Epithelial cell of proximal tubule (primary cell): ENCODE measurements around the gene GPR87. TPM values are rescaled to one million over a fixed set of nuclear protein-coding genes. Genes with fewer than 3 reads are reported as not detected.

Source experiments
- DNase-seq: peaks from one replicate; pipeline ENCODE4 v3.0.0-alpha.2; 2011; ENCODE audit warnings: low read depth
- H3K4me3 ChIP-seq: 2 replicates; pipeline ENCODE4 v1.5.1; 2011; ENCODE audit warnings: low read depth, mild to moderate bottlenecking, low read length
- CTCF ChIP-seq: conservative IDR thresholded peaks from 2 replicates; pipeline ENCODE4 v1.5.1; 2012; ENCODE audit warnings: low read depth, mild to moderate bottlenecking, low read length
- total RNA-seq: library from RNA; depleted of rRNA; stranded (reverse); fragments of >200 nt; gene quantifications from 2 replicates; pipeline ENCODE4 v1.2.3, GENCODE V29; 2015

Gene GPR87
- total RNA-seq, 1 donor from 2014 or later: 12.0 TPM

GRCh38 chr3:151296226-151296625 is 20.4 kb downstream of the GPR87 start:
- no peak for TF ChIP-seq CTCF
- no peak overlapping the region for H3K4me3 ChIP-seq
- DNase-seq: no peak

GRCh38 chr3:151293127-151293526 is 23.5 kb downstream of the GPR87 start:
- no peak for DNase-seq
- H3K4me3 ChIP-seq: no peak overlapping the region
- no peak for TF ChIP-seq CTCF

GRCh38 chr3:151290673-151291072 is 25.9 kb downstream of the GPR87 start:
- DNase-seq: no peak

GRCh38 chr3:151289445-151289844 is 27.2 kb downstream of the GPR87 start:
- TF ChIP-seq CTCF: no peak
- DNase-seq: no peak
- H3K4me3 ChIP-seq: no peak overlapping the region

More at GRCh38 chr3:151290673-151291072, 25.9 kb downstream of the GPR87 start:
- no peak overlapping the region for H3K4me3 ChIP-seq
- peak; percentile 75 for TF ChIP-seq CTCF

GRCh38 chr3:151285940-151286339 is 30.7 kb downstream of the GPR87 start:
- no peak for DNase-seq
- no peak for TF ChIP-seq CTCF
- H3K4me3 ChIP-seq: no peak overlapping the region

GRCh38 chr3:151283907-151284461 is 32.6 kb downstream of the GPR87 start:
- H3K4me3 ChIP-seq: no peak overlapping the region
- no peak for TF ChIP-seq CTCF
- no peak for DNase-seq

- no peak for DNase-seq
- no peak for TF ChIP-seq CTCF
- H3K4me3 ChIP-seq: no peak overlapping the region
Measured at GRCh38 chr3:151283387-151283786, 33.2 kb downstream of the GPR87 start.
